Inflammatory macrophage (primary cell): ENCODE data around the gene TMEM51.
"Not testable (repeated sequence)": the region's sequence is repeated elsewhere in the genome, so short reads cannot be mapped to it uniquely, and the experiment has no call there.

Experiments
- DNase-seq, 2 donors: peaks; one replicate each; pipeline ENCODE4 v3.0.0-alpha.2; 2020 to 2022

The TMEM51 gene

DNA sequence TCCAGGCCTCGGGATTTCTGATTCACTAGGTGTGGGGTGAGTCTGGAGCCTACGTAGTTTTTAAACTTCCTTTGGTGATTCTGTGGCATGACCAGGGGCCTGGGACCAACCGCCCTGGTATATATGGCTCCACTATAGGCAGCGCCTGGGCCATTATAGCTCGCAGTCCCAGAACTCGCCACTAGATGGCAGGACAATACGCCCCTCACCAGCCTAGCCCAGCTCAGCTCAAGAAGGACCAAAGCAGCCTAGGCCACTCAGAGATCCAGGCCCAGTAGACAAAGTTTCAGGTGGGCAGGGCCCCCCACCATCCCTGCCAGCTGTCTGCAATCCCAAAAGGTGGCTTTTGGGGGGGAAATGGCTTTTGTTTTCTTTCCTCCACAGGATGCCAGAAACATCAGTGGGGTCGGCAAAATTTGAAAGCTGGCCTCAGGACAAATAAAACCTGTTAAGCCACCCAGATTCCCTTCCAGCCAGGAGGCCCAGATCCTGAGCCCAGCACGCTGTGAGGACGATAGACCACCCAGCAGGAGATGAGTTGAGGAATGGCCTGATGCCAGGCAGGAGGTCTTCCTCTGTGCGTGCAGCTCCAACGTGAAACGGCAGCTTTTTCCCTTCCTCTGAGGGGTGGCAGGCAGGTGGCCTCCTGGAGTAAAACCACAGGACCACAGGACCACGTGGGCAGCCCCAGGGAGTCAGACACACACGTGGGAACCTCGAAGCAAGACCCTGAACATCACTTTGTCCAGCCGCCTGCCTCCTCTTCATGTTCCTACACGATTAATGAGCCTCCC lies 24.8 kb upstream of the TMEM51 start:
- peak; percentile 83 to 89 for DNase-seq

DNA sequence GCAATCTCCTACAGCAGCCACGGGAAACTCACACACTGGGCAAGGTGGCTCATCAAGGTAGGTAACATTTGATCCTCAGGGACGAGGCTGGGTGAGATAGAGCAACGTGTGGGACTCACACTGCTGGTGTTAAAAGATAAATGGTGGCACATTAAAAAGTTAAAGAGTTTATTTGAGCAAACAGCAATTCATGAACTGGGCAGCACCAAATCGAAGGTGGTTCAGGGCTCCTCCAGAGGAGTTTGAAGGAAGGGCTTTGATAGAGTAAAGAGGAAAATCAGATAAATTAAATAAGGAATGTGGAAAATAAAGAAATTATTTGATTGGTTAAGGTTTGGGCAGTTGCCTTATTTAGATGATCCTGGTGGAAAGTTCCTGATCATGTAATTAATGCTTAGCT lies 23.6 kb upstream of the TMEM51 start:
- no peak for DNase-seq

DNA sequence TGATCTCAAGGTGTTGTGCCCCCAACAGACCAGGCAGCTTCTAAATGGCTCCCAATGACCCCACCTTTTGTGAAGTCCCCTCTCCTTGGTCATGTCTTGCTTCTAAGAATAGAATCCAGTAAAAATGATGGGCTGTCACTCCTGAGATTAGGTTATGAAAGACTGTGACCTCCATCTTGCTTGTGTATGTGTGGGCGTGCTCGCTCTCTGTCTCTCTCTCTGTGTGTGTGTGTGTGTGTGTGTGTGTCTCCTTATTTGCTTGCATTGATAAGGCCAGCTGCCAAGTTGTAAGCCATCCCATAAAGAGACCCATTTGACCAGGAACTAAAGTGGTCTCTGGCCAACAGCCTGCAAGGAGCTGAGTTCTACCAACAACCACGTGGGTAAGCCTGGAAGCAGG lies 22.9 kb upstream of the TMEM51 start:
- no peak for DNase-seq

DNA sequence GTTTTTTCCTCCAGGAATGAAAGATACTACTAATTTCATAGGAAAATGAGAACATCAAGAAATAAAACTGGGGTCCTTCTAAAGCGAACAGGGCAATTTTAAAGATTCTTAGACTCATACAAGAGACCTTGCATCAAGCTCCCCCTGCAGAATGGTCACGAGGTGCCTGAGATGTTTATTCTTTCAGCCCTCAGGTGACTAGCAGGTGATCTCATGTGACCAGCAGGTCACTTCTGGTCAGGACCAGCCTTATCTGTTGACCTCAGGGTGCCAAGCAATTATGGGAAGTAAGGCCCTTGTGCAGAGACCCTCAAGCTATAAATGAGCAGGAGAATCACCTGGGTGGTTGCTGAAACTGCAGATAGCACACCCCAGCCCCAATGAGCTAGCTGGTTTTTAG lies 20.6 kb upstream of the TMEM51 start:
- no peak for DNase-seq

DNA sequence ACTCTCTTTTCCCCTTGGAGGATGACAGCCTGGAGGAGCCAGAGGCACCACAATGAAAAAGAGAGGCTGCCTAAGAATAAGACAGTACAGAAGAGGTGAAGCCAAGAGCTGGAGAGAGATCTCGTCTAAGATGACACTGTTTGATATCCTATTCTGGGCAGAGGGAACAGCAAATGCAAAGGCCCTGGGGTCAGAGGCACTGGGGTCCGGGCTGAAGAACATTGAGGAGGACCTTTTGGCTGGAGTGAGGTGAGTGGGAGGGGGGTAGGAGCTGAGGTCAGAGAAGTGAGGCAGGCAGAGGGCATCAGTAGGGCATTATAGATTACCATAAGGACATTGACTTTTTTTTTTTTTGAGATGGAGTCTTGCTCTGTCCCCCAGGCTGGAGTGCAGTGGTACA lies 19.3 kb upstream of the TMEM51 start:
- DNase-seq: no peak

DNA sequence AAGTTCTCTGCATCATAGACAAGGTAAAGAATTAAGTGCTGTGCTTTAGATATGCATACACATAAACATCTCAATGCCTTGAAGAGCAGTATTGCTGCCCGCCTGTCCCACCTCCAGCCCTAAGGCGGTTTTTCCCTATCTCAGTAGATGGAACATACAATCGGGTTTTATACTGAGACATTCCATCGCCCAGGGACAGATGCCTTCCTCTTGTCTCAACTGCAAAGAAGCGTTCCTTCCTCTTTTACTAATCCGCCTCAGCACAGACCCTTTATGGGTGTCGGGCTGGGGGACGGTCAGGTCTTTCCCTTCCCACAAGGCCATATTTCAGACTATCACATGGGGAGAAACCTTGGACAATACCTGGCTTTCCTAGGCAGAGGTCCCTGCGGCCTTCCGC lies 17.9 kb upstream of the TMEM51 start:
- DNase-seq: not testable (repeated sequence)

DNA sequence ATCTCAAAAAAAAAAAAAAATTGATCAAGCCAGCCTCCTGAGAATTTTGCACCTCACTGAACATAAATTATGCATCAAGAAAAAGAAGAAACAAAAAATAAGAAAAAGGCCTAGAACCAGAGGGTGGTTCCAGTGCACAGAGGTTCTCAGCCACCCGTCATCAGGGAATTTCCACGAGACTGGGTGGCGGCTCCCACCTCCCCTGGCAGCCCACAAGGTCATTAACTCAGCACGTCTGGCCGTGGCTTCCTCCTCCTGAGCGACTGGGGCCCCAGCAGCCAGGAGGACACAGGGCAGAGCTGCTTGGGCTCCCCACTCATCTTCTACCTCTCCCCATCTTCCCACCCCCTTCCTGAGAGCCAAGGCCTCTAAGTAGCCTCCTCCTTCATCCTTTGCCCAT lies 15.7 kb upstream of the TMEM51 start:
- peak; percentile 43 to 82 for DNase-seq

DNA sequence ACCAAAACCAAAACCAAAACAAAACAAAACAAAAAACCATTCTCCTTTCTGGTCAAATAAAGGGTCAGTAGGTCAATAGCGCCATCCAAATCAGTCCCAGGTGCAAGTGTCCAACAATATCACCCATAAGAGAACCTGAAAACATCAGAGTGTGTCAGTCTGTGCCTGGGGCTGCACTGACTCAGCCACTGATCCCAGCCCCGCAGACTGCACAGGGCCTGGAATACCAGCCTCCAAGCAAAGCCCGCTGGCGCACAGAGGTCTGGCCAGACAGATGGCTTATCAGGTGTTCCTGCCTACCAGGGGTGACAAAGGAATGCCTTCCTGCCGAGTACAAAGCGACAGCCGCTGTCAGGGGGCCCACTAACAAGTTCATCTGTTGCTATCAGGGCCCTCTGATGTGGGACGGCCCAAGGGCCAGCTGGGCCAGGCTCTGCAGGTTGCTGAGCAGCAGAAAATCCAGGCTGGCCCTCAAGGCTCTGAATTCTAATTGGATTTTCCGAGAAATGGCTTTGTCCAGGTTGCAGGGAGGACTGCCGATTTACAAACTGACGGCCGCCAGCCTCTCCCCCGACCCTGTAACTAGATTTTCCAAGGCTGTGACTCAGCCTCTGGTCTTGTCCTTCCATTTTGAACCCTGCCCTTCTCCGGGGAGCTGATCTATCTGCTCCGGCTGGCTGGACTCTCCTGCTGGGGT lies 13.7 kb upstream of the TMEM51 start:
- no peak for DNase-seq

DNA sequence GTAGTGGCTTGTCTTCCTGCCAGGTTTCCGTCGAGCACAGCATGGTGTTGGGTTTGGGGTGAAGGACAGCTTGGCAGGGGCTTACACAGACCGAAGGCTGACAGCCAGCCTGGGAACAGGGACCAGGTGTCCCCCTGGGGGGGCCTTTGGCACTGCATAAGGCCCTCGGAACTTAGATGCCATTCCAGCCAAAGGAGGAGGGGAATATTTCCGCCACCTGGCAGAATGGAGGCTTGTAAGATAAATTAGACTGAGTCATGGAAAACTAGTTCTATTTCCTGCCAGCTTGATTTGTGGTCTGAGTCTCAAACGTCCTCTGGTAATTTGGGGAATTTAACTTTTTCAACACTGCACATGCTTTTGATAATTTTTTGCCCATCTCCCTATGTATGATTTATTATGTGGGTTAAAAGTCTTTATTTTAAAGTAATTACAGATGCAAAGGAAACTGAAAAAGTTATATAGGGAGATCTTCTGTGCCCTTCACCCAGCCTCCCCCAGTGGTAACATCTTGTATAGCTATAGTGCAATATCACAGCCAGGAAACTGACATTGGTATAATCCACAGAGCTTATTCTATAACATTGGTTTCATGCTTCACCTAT lies 11.5 kb upstream of the TMEM51 start:
- DNase-seq: no peak

DNA sequence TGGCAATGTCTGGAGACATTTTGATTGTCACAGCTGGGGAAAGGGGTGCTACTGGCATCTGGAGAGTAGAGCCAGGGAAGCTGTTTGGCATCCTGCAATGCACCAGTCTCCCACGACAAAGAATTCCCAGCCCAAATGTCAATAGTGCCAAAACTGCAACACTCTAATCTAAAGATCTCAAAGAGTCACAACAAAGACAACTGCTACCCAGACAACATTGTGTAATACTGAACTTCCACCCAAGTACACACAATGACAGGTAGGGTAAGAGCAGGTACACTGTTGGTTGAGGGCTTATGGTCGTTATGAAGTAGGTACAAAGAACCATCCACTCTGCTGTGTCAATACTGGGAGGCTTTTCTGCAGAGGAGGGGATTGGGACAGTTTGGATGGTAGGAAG lies 8.2 kb upstream of the TMEM51 start:
- DNase-seq: no peak

DNA sequence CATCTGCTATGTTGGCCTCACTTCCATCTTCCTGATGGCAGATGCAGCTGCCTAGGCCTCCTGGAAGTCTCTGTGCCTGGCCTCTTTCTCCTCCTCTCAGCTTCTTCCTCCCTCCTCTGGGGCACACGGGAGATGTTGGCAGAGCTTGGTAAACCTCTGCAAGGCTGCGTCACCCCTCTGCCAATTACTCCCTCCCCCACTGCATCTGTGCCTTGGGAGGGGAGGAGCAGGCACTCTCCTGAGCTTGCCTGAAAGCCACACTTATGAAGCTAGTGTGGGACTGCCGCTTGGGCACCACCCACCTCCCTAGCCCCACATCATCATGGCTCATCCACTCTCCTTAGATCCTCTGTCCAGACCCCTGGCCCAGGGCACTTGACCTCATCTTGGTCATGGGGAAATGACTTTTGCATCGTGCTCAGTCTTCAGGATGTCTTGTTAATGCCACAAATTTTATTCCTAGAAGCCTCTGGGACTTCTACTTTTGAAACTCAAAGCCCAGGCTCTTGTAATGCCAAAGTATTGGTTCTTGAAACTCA lies 7.3 kb upstream of the TMEM51 start:
- peak in 1 of 2 donors; percentile 10 for DNase-seq

DNA sequence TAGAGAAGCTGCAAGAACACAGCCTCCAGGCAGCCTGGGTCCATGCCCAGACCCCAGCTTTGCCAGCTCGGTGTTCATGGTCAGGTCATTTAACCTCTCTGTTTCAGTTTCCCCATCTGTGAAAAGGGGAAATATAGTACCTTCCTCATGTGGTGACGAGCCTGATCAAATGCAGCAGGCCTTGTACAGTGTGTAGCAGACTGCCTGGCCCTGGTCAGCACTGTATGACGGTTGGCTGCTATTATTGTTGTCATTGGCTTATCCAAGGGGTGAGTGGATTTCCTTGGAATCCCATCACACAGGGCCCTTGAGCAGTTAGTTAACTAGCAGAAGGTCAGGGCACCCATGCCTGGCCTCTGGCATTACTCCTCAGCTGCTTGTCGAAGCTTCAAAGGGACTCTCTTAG lies 6.6 kb upstream of the TMEM51 start:
- peak; percentile 28 to 50 for DNase-seq

DNA sequence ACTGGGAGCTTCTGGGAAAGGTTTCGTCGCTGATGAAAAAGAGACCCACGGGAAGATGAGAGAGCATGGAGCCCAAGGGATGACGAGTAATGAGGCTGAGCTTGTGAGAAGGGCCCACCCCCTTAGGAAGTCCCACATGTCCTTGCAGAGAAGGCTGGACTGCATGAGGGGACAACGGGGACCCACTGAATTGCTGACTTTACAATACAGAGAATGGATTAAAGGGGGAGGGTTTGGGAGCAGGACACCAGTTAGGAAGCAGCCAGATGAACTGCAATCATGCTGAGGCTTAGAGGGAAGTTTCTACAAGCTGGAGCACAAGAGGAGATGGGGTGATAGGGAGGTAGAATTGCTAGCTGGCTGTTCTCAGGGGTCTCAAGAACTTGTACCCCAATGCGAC lies 5.5 kb upstream of the TMEM51 start:
- DNase-seq: no peak

DNA sequence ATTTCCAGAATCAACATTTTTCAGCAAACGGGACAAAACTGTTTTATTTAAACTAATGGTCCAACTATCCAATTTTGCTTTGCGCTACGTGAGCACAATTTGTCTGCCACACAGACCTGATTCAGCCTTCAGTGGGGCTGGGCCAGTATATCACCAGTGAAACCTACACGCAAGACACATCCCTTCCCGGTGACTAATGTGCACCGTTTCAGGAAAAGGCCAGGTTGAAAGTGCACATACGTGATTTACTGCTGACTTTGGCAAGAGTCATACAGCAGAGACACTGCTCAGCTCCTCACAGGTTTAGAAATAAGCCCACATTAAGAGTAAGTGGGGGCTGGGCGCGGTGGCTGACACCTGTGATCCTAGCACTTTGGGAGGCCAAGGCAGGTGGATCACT lies 5.1 kb upstream of the TMEM51 start:
- no peak for DNase-seq

DNA sequence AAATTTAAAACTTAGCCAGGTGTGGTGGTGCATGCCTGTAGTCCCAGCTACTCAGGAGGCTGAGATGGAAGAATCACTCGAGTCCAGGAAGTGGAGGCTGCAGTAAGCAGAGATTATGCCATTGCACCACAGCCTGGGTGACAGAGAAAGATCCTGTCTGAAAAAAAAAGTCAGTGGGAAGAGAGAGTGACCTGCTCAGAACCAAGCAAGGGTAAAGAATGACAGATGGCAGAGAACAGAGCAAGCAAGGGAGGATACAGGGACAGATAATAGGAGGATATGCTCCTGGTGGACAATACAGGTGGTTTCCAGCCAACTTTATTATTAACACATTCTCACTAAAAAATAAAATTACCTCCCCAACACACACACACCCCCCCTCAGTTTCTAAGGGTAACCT lies 4.6 kb upstream of the TMEM51 start:
- DNase-seq: peak in 1 of 2 donors; percentile 37

DNA sequence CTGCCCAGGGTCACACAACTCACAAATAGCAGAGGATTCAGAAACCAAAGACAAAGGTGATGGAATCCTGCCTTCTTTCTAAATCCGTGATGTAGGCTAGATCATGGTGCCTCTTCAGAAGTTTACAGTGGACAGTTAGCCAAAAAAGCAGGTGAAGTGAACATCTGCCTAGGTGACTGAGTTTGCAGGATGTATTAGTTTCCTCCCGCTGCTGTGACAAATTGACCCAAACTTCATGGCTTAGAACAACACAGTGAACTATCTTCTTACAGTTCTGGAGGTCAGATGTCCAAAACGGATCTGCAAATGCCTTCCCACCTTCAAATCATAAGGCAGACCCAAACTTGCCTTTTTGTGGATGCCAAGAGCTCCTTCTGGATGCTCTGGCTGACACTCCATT lies 3.2 kb upstream of the TMEM51 start:
- DNase-seq: no peak

DNA sequence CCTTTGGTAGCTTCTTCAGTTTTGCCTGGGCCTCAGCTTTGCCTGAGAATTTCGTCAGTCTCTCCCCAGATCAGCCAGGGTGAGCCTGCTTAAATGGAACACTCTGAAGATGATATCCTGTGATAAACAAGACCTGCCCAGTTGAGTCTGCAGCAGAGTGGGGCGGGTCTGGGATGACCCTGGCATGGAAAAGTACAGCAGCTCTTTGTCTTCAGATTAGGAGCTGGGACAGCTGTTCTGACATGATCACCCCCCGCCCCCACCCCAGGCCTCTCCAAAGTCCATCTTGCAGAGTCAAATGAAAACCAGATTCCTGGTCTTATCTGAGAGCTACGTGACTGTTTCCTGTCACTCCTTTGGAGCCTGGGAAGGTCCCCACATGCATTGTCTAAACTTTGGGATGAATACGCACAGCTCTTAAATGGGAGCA lies 2.2 kb upstream of the TMEM51 start:
- DNase-seq: no peak

DNA sequence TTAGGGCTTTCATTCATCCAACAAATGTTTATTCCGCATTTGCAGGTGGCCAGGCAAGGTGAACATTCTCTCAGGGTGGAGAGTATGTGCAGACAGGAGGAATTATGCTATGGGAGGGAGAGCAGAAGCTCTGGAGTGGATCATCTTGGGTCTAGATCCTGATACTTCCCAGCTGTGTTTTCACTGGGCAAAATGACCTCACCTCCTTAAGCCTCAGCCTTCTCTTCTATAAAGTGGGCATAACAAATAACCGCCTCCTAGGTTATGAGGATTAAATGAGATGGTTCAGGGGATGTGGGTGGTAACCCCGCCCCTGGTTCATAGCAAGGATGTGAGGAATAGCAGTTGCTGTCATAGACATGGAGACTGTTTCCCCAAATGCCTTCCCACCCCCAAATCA lies 1.7 kb upstream of the TMEM51 start:
- DNase-seq: peak in 1 of 2 donors; percentile 14

DNA sequence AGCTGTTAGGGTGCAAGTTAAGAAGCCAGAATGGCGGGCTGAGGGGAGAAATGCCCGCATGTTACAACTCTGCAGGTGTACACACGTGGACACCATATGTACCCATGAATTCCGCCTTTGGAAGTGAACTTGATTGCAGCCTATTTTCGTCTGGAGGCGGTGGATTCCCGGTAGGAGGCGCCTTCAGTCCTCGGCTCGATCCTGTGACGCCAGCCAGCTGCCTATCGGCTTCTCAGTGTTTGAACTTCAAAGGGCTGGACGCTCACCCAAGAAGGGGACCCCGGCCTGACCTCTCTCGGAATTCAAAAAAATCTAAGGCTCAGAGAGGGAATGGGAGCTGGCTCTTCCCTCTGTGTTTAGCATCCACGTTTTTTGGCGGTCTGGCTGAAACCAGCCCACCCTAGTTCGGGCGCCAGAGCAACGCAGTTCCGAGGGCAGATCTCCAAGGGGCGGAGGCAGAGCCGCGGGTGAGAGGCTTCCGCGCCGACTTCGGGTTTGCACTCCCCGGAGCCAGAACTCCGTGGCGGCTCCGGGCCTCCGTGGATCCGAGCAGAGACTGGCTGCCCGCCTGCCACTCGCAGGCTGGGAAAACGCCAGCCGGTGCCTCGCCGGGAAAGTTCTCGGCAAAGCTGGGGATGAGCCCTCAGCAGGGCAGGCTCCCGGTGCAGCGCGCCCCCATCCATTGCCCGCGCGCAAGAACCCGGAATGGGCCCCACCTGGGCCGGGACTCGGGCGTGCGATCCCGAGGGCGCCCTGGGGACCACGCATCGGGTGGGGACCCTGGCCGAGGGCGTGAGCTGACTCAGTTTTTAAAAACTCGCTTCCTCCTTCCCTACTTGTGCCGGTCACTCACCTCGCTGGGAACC lies 996 bp upstream of the TMEM51 start:
- peak; percentile 69 to 85 for DNase-seq

DNA sequence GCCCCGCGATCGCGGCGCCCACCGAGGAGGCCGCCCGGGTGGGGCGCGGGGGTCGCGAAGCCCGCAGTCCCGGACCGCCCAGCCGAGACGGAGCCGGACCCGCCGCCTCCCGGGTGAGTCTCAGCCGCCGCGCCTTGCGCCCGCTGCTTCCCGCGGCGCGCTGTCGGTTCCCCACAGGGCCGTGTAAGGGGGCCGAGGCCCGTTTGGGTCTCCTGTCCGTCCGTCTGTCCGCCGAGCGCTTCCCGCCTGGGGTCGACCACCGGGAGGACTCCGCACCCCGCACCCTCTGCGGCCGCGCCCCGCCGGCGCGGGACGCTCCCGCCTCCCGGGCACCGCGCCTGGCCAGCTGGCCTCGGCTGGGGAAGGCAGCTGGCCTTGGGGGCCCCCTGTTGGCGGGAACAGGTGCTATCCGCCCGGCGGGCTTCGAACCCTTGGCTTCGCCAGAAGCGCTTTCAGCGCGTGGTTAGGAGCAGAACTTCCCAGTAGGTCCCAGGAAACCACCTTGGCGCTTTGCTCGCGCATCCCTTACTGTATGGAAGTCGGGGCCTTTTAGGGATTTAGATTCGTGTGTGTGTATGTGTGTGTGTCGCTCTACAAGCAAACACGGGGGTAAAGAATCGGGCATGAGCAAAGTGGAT lies 414 bp downstream of the TMEM51 start:
- peak; percentile 68 to 77 for DNase-seq

DNA sequence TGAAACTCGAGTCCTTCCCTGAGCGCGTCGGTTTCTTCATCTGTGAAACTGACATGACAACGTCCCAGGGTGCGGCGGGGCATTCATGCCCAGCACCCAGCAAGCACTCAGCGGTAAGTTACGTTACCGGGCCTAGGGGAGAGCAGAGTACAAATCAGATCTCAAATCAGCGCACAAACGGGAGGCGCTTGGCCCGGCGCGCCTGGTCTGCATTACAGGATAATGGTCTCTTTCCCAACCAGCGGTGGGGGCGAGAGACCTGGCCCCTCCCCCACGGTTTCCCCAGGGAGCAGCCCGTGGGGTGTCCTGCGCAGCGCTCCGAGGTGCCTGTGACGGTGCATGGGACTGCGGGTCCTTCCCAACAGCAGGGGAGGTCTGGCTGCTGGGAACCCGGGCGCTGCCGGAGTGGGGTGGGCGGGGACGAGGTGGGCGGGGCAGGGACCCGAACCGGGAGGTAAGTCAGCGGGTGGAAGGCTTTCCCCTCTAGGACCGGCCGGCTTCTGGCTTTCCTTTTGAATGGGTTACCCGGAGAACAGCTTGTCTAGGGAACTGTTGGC lies 1.0 kb downstream of the TMEM51 start:
- DNase-seq: peak in 1 of 2 donors; percentile 22

DNA sequence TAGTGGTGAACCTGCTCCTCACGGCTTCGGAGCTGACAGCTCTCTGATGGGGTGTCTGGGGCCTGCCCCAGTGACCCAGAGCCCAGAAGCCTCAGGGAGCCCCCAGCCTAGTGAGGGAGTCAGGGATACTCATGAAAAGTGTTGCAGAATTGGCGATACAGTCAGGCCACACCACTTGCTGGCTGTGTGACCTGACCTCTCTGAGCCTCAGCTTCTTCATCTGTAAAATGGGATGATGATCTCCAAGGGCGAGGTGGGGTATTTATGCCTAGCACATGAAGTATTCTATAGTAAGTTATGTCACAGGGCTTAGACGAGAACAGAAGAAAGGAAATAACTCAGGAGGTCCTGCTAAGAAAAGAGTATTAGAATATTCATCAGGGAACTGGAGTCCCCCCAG lies 1.6 kb downstream of the TMEM51 start:
- DNase-seq: no peak
